Gastrocnemius medialis (tissue), 4 donors: ENCODE data around the gene ITPR2.

Experiments
- CTCF ChIP-seq, 5 experiments: fragments of 450-650 bp in 3 of 5; fragments of 200-600 bp in 2 of 5; sonication (generic) in 2 of 5; IDR thresholded peaks in 4 of 5; conservative IDR thresholded peaks in 1 of 5; 1 replicate in 4 of 5; 2 replicates in 1 of 5; pipeline ENCODE4 v1.5.1; 2016 to 2019; ENCODE audit warnings: antibody characterized with exemption in 5 of 5, mild to moderate bottlenecking in 3 of 5, moderate library complexity in 3 of 5
- POLR2A ChIP-seq, 2 donors: fragments of 450-650 bp; IDR thresholded peaks; one replicate each; pipeline ENCODE4 v1.6.1; 2017; ENCODE audit warnings: antibody characterized with exemption in 2 of 2, mild to moderate bottlenecking in 2 of 2, moderate library complexity in 2 of 2

- TF ChIP-seq CTCF (IDR thresholded peaks at IDR 0.05 in 4 of 5, conservative IDR thresholded peaks at IDR 0.05 in 1 of 5): no peak
- TF ChIP-seq POLR2A (IDR thresholded peaks at IDR 0.05): no peak
These were observed 109.3 kb downstream of the ITPR2 start for GRCh38 chr12:26723379-26724308.
